OCI-LY3 (cell line): ENCODE data around the gene ARID4A.

ENCODE experiments used
- EZH2phosphoT487 ChIP-seq: fragments of 200-600 bp; shearing (Covaris generic); IDR thresholded peaks from 2 replicates; pipeline ENCODE4 v1.6.1; 2018; ENCODE audit warnings: antibody characterized with exemption, mixed run types, low read depth
- TF ChIP-seq, protein P1 (sequence below): fragments of 200-600, 300-600 bp; sonication (generic); IDR thresholded peaks from 2 replicates; pipeline ENCODE4 v1.5.1; 2014; ENCODE audit warnings: antibody characterized with exemption, low read length, low read depth

- TF ChIP-seq, protein P1, sequence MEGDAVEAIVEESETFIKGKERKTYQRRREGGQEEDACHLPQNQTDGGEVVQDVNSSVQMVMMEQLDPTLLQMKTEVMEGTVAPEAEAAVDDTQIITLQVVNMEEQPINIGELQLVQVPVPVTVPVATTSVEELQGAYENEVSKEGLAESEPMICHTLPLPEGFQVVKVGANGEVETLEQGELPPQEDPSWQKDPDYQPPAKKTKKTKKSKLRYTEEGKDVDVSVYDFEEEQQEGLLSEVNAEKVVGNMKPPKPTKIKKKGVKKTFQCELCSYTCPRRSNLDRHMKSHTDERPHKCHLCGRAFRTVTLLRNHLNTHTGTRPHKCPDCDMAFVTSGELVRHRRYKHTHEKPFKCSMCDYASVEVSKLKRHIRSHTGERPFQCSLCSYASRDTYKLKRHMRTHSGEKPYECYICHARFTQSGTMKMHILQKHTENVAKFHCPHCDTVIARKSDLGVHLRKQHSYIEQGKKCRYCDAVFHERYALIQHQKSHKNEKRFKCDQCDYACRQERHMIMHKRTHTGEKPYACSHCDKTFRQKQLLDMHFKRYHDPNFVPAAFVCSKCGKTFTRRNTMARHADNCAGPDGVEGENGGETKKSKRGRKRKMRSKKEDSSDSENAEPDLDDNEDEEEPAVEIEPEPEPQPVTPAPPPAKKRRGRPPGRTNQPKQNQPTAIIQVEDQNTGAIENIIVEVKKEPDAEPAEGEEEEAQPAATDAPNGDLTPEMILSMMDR = no peak
- TF ChIP-seq EZH2phosphoT487 = no peak
These were observed 968 bp upstream of the ARID4A start for GRCh38 chr14:58297412-58297761.
